ENCODE measurements around the gene MRGPRD. TPM values are rescaled to one million over a fixed set of nuclear protein-coding genes. Genes with fewer than 3 reads are reported as not detected.

MRGPRD gene
- total RNA-seq, 1 experiment from 2014 or later, result not detected

- H2AFZ ChIP-seq (ENCODE audit: low read length), result no peak overlapping the region
- no peak overlapping the region for H3K9ac ChIP-seq (ENCODE audit: low read length)
Measured at GRCh38 chr11:68956142-68956541, 24.6 kb downstream of the MRGPRD start.

GRCh38 chr11:68955607-68955958, 25.2 kb downstream of the MRGPRD start:
- H3K79me2 ChIP-seq (ENCODE audit: low read length), result no peaks in the 10 kb centered on the region
- H3K27me3 ChIP-seq (ENCODE audit: low read length), result no peaks in the 10 kb centered on the region
- no peak for DNase-seq
- no peak overlapping the region for H3K4me2 ChIP-seq (ENCODE audit: low read depth, low read length, poor library complexity, severe bottlenecking)
- H3K4me3 ChIP-seq (ENCODE audit: low read length), result no peak overlapping the region
- 0 out of 2 replicates have a peak, but pooled peaks cover 3% of the 10 kb centered on the region for H4K20me1 ChIP-seq (ENCODE audit: insufficient read depth, low read depth, low read length)
- no peak overlapping the region for H3K27ac ChIP-seq (ENCODE audit: low read length)
- H3K4me1 ChIP-seq (ENCODE audit: low read length), result peaks cover 9% of the 10 kb centered on the region
- no peak overlapping the region for H3K9ac ChIP-seq (ENCODE audit: low read length)
- no peaks in the 10 kb centered on the region for H3K9me2 ChIP-seq (replicated peaks; ENCODE audit: insufficient read depth, low read length)
- H2AFZ ChIP-seq (ENCODE audit: low read length), result no peak overlapping the region
- H3K36me3 ChIP-seq (ENCODE audit: insufficient read depth, low read length), result no peaks in the 10 kb centered on the region
- H3K9me3 ChIP-seq (ENCODE audit: low read length), result no peaks in the 10 kb centered on the region

More at GRCh38 chr11:68956142-68956541, 24.6 kb downstream of the MRGPRD start:
- DNase-seq, result peak; percentile 63
- Histone ChIP-seq H3K4me2 (ENCODE audit: low read depth, low read length, poor library complexity, severe bottlenecking) (no peak overlapping the region), H3K9me3 (ENCODE audit: low read length) (no peaks in the 10 kb centered on the region), H3K27me3 (ENCODE audit: low read length) (no peaks in the 10 kb centered on the region), H3K9me2 (replicated peaks; ENCODE audit: insufficient read depth, low read length) (no peaks in the 10 kb centered on the region), H3K4me1 (ENCODE audit: low read length) (peaks cover 4% of the 10 kb centered on the region), H3K4me3 (ENCODE audit: low read length) (no peak overlapping the region), H3K79me2 (ENCODE audit: low read length) (no peaks in the 10 kb centered on the region), H3K36me3 (ENCODE audit: insufficient read depth, low read length) (no peaks in the 10 kb centered on the region), H4K20me1 (ENCODE audit: insufficient read depth, low read depth, low read length) (0 out of 2 replicates have a peak, but pooled peaks cover 3% of the 10 kb centered on the region), H3K27ac (ENCODE audit: low read length) (no peak overlapping the region)

GRCh38 chr11:68954836-68955606, 25.8 kb downstream of the MRGPRD start:
- no peaks in the 10 kb centered on the region for H3K36me3 ChIP-seq (ENCODE audit: insufficient read depth, low read length)
- H3K4me1 ChIP-seq (ENCODE audit: low read length), result peaks cover 10% of the 10 kb centered on the region
- H4K20me1 ChIP-seq (ENCODE audit: insufficient read depth, low read depth, low read length), result 0 out of 2 replicates have a peak, but pooled peaks cover 3% of the 10 kb centered on the region
- H3K4me3 ChIP-seq (ENCODE audit: low read length), result no peak overlapping the region
- H3K9ac ChIP-seq (ENCODE audit: low read length), result no peak overlapping the region
- no peaks in the 10 kb centered on the region for H3K9me3 ChIP-seq (ENCODE audit: low read length)
- H3K79me2 ChIP-seq (ENCODE audit: low read length), result no peaks in the 10 kb centered on the region
- no peaks in the 10 kb centered on the region for H3K9me2 ChIP-seq (replicated peaks; ENCODE audit: insufficient read depth, low read length)
- H2AFZ ChIP-seq (ENCODE audit: low read length), result no peak overlapping the region
- no peak overlapping the region for H3K27ac ChIP-seq (ENCODE audit: low read length)
- H3K27me3 ChIP-seq (ENCODE audit: low read length), result no peaks in the 10 kb centered on the region
- no peak for DNase-seq
- no peak overlapping the region for H3K4me2 ChIP-seq (ENCODE audit: low read depth, low read length, poor library complexity, severe bottlenecking)

DNA sequence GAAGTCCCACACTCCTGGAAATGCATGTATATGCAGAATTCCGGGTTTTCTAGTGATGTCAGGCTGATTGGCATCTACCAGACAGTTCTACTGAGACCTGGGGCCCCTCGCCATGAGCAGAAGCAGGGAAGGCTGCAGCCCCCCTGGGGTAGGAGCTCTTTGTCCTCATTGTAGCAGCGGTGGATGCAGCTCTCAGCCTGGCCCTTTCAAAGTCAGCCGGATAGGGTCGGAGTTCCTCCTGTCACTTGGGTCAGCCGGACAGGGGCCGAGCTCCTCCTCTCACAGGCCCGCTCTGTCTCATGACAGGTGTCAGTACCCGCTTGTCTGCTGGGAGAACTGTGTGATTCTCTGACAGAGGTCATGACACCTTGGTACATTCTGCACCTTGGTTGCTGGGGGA, 30.0 kb downstream of the MRGPRD start:
- no peak overlapping the region for H3K4me3 ChIP-seq (ENCODE audit: low read length)
- H4K20me1 ChIP-seq (ENCODE audit: insufficient read depth, low read depth, low read length), result no peaks in the 10 kb centered on the region
- no peaks in the 10 kb centered on the region for H3K27me3 ChIP-seq (ENCODE audit: low read length)
- no peak overlapping the region for H3K4me2 ChIP-seq (ENCODE audit: low read depth, low read length, poor library complexity, severe bottlenecking)
- no peak for DNase-seq
- no peaks in the 10 kb centered on the region for H3K79me2 ChIP-seq (ENCODE audit: low read length)
- H3K27ac ChIP-seq (ENCODE audit: low read length), result no peak overlapping the region
- no peaks in the 10 kb centered on the region for H3K9me2 ChIP-seq (replicated peaks; ENCODE audit: insufficient read depth, low read length)
- H3K9me3 ChIP-seq (ENCODE audit: low read length), result no peaks in the 10 kb centered on the region
- H3K36me3 ChIP-seq (ENCODE audit: insufficient read depth, low read length), result no peaks in the 10 kb centered on the region
- no peak overlapping the region for H3K9ac ChIP-seq (ENCODE audit: low read length)
- no peak overlapping the region for H2AFZ ChIP-seq (ENCODE audit: low read length)
- H3K4me1 ChIP-seq (ENCODE audit: low read length), result peaks cover 10% of the 10 kb centered on the region

- peak; percentile 73 for DNase-seq
Measured at GRCh38 chr11:68950270-68950669, 30.5 kb downstream of the MRGPRD start.

GRCh38 chr11:68948935-68949334, 31.9 kb downstream of the MRGPRD start:
- peaks cover 10% of the 10 kb centered on the region for H3K4me1 ChIP-seq (ENCODE audit: low read length)
- no peak overlapping the region for H3K4me3 ChIP-seq (ENCODE audit: low read length)
- no peaks in the 10 kb centered on the region for H3K79me2 ChIP-seq (ENCODE audit: low read length)
- no peaks in the 10 kb centered on the region for H4K20me1 ChIP-seq (ENCODE audit: insufficient read depth, low read depth, low read length)
- no peaks in the 10 kb centered on the region for H3K36me3 ChIP-seq (ENCODE audit: insufficient read depth, low read length)
- H3K27ac ChIP-seq (ENCODE audit: low read length), result no peak overlapping the region
- H3K9me2 ChIP-seq (replicated peaks; ENCODE audit: insufficient read depth, low read length), result no peaks in the 10 kb centered on the region
- DNase-seq, result no peak
- H3K9me3 ChIP-seq (ENCODE audit: low read length), result no peaks in the 10 kb centered on the region
- H2AFZ ChIP-seq (ENCODE audit: low read length), result no peak overlapping the region
- H3K4me2 ChIP-seq (ENCODE audit: low read depth, low read length, poor library complexity, severe bottlenecking), result no peak overlapping the region
- H3K27me3 ChIP-seq (ENCODE audit: low read length), result no peaks in the 10 kb centered on the region
- H3K9ac ChIP-seq (ENCODE audit: low read length), result no peak overlapping the region

More at GRCh38 chr11:68950270-68950669, 30.5 kb downstream of the MRGPRD start:
- Histone ChIP-seq H3K4me2 (ENCODE audit: low read depth, low read length, poor library complexity, severe bottlenecking) (no peak overlapping the region), H3K79me2 (ENCODE audit: low read length) (no peaks in the 10 kb centered on the region), H3K9me2 (replicated peaks; ENCODE audit: insufficient read depth, low read length) (no peaks in the 10 kb centered on the region), H2AFZ (ENCODE audit: low read length) (no peak overlapping the region), H3K27me3 (ENCODE audit: low read length) (no peaks in the 10 kb centered on the region), H3K4me1 (ENCODE audit: low read length) (peaks cover 10% of the 10 kb centered on the region), H3K9me3 (ENCODE audit: low read length) (no peaks in the 10 kb centered on the region), H3K9ac (ENCODE audit: low read length) (no peak overlapping the region), H3K27ac (ENCODE audit: low read length) (no peak overlapping the region), H3K36me3 (ENCODE audit: insufficient read depth, low read length) (no peaks in the 10 kb centered on the region), H4K20me1 (ENCODE audit: insufficient read depth, low read depth, low read length) (no peaks in the 10 kb centered on the region), H3K4me3 (ENCODE audit: low read length) (no peak overlapping the region)

DNA sequence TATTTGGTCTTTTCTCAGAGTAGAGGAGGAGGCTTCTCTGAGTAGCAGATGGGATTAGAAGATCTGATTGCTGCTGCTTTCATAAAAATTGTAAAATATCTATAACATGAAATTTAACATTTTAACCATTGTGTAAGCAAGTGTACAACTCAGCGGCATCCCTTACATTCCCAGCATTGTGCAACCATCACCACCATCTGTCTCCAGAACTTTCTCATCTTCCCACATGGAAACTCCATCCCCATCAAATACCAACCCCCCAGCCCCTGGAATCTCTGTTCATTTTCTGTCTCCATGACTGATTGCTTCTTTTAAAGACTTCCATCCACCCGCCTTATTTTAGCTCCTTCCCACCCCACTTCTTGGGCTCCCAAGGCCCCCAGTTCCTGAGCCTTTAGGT, 32.3 kb downstream of the MRGPRD start:
- Histone ChIP-seq H3K27me3 (ENCODE audit: low read length) (no peaks in the 10 kb centered on the region), H3K4me2 (ENCODE audit: low read depth, low read length, poor library complexity, severe bottlenecking) (no peak overlapping the region), H3K9me2 (replicated peaks; ENCODE audit: insufficient read depth, low read length) (no peaks in the 10 kb centered on the region), H3K9me3 (ENCODE audit: low read length) (no peaks in the 10 kb centered on the region), H3K27ac (ENCODE audit: low read length) (no peak overlapping the region), H3K79me2 (ENCODE audit: low read length) (no peaks in the 10 kb centered on the region), H3K4me1 (ENCODE audit: low read length) (peaks cover 10% of the 10 kb centered on the region), H4K20me1 (ENCODE audit: insufficient read depth, low read depth, low read length) (no peaks in the 10 kb centered on the region), H3K4me3 (ENCODE audit: low read length) (no peak overlapping the region), H2AFZ (ENCODE audit: low read length) (no peak overlapping the region), H3K36me3 (ENCODE audit: insufficient read depth, low read length) (no peaks in the 10 kb centered on the region), H3K9ac (ENCODE audit: low read length) (no peak overlapping the region)
- no peak for DNase-seq

GRCh38 chr11:68947151-68947550, 33.6 kb downstream of the MRGPRD start:
- Histone ChIP-seq H3K27ac (ENCODE audit: low read length) (no peak overlapping the region), H2AFZ (ENCODE audit: low read length) (no peak overlapping the region), H4K20me1 (ENCODE audit: insufficient read depth, low read depth, low read length) (no peaks in the 10 kb centered on the region), H3K4me3 (ENCODE audit: low read length) (no peak overlapping the region), H3K9me2 (replicated peaks; ENCODE audit: insufficient read depth, low read length) (no peaks in the 10 kb centered on the region), H3K9ac (ENCODE audit: low read length) (no peak overlapping the region), H3K4me1 (ENCODE audit: low read length) (peaks cover 10% of the 10 kb centered on the region), H3K27me3 (ENCODE audit: low read length) (no peaks in the 10 kb centered on the region), H3K4me2 (ENCODE audit: low read depth, low read length, poor library complexity, severe bottlenecking) (no peak overlapping the region), H3K79me2 (ENCODE audit: low read length) (no peaks in the 10 kb centered on the region), H3K36me3 (ENCODE audit: insufficient read depth, low read length) (no peaks in the 10 kb centered on the region), H3K9me3 (ENCODE audit: low read length) (no peaks in the 10 kb centered on the region)
- DNase-seq, result no peak

All from Karpas-422 (cell line).